Measurements from ENCODE around the gene RAP1A.

The RAP1A gene

DNA sequence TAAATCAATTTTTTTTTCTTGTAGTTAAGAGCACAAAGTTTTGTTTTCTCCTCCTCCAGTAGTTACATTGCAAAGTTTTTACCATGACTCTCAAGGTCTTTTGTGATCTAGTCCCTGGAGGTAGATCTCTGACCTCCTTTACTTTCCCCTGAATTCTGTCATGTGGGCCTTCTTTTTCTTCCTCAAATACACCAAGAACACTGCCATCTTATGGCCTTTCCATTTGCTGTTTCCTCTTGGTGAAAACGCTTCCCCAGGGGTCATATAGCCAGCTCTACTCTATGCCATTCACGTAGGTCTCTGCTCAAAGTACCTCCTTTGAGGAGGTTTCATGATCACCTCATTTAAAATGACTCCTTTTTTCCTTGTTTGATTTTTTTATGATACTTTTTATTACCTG lies 138.8 kb downstream of the RAP1A start:
- no peak for DNase-seq (ENCODE audit: low spot score)

- DNase-seq (ENCODE audit: low spot score) = no peak
Measured at GRCh38 chr1:111761717-111762116, 142.1 kb downstream of the RAP1A start.

- DNase-seq (ENCODE audit: low spot score) = no peak
Measured at GRCh38 chr1:111762332-111762731, 142.7 kb downstream of the RAP1A start.
